Neural crest cell (in vitro differentiated cells): ENCODE measurements around the gene FBXW7. TPM values are rescaled to one million over a fixed set of nuclear protein-coding genes. Genes with fewer than 3 reads are reported as not detected.
A peak's percentile ranks its signal among the peaks of the same experiment; 100 is the strongest.

Experiments
- DNase-seq: peaks from one replicate; pipeline ENCODE4 v3.0.0; 2021; ENCODE audit warnings: low read depth, mixed read lengths, low spot score
- H3K27ac Mint-ChIP-seq: one replicate; pipeline ENCODE4 v1.8.0; 2021; ENCODE audit warnings: mild to moderate bottlenecking, mixed read lengths; ENCODE audit not compliant: unreplicated experiment
- H3K27me3 Mint-ChIP-seq: 2 replicates; pipeline ENCODE4 v1.8.0; 2021; ENCODE audit warnings: low read depth, mild to moderate bottlenecking, mixed read lengths
- H3K36me3 Mint-ChIP-seq: 2 replicates; pipeline ENCODE4 v1.8.0; 2021; ENCODE audit warnings: low read depth, mild to moderate bottlenecking, mixed read lengths
- H3K4me1 Mint-ChIP-seq: 2 replicates; pipeline ENCODE4 v1.8.0; 2021; ENCODE audit warnings: mixed read lengths
- H3K4me3 Mint-ChIP-seq: one replicate; pipeline ENCODE4 v1.8.0; 2021; ENCODE audit warnings: mild to moderate bottlenecking, mixed read lengths
- H3K9me3 Mint-ChIP-seq: 2 replicates; pipeline ENCODE4 v1.8.0; 2021; ENCODE audit warnings: mixed read lengths
- CTCF ChIP-seq: fragments of 200-600 bp; sonication (generic); conservative IDR thresholded peaks from 2 replicates; pipeline ENCODE4 v1.5.0; 2021; ENCODE audit warnings: antibody characterized with exemption, mild to moderate bottlenecking
- total RNA-seq: library from RNA; stranded (reverse); gene quantifications from 2 replicates; pipeline ENCODE4 v1.2.1, GENCODE V29; 2021

The FBXW7 gene
- total RNA-seq, 1 donor from 2014 or later = 33.4 TPM

- H3K27ac Mint-ChIP-seq = no peak overlapping the region
- TF ChIP-seq CTCF = peak; percentile 78
- no peaks in the 10 kb centered on the region for H3K9me3 Mint-ChIP-seq
- H3K36me3 Mint-ChIP-seq = no peaks in the 10 kb centered on the region
- H3K27me3 Mint-ChIP-seq = no peaks in the 10 kb centered on the region
- DNase-seq = no peak
- peaks cover 13% of the 10 kb centered on the region for H3K4me1 Mint-ChIP-seq
- no peak overlapping the region for H3K4me3 Mint-ChIP-seq
Measured at GRCh38 chr4:152454398-152455011, 81.4 kb downstream of the FBXW7 start.

- Mint-ChIP-seq H3K27ac (no peak overlapping the region), H3K27me3 (no peaks in the 10 kb centered on the region), H3K9me3 (no peaks in the 10 kb centered on the region), H3K4me1 (peaks cover 7% of the 10 kb centered on the region), H3K36me3 (no peaks in the 10 kb centered on the region), H3K4me3 (no peak overlapping the region)
- no peak for TF ChIP-seq CTCF
- DNase-seq = no peak
Measured at GRCh38 chr4:152451496-152451895, 84.4 kb downstream of the FBXW7 start.

GRCh38 chr4:152448854-152449253 lies 87.0 kb downstream of the FBXW7 start:
- H3K36me3 Mint-ChIP-seq = peaks cover 3% of the 10 kb centered on the region
- H3K4me3 Mint-ChIP-seq = no peak overlapping the region
- peaks cover 3% of the 10 kb centered on the region for H3K4me1 Mint-ChIP-seq
- H3K27me3 Mint-ChIP-seq = no peaks in the 10 kb centered on the region
- no peak for TF ChIP-seq CTCF
- no peak overlapping the region for H3K27ac Mint-ChIP-seq
- DNase-seq = no peak
- H3K9me3 Mint-ChIP-seq = no peaks in the 10 kb centered on the region

GRCh38 chr4:152448038-152448707 lies 87.7 kb downstream of the FBXW7 start:
- no peak overlapping the region for H3K4me3 Mint-ChIP-seq
- H3K36me3 Mint-ChIP-seq = peaks cover 3% of the 10 kb centered on the region
- peaks cover 3% of the 10 kb centered on the region for H3K4me1 Mint-ChIP-seq

GRCh38 chr4:152443859-152444258 lies 92.0 kb downstream of the FBXW7 start:
- H3K36me3 Mint-ChIP-seq = peaks cover 3% of the 10 kb centered on the region
- DNase-seq = no peak
- H3K9me3 Mint-ChIP-seq = no peaks in the 10 kb centered on the region
- H3K4me1 Mint-ChIP-seq = peaks cover 2% of the 10 kb centered on the region
- no peaks in the 10 kb centered on the region for H3K27me3 Mint-ChIP-seq
- no peak for TF ChIP-seq CTCF
- no peak overlapping the region for H3K27ac Mint-ChIP-seq
- H3K4me3 Mint-ChIP-seq = no peak overlapping the region

More at GRCh38 chr4:152448038-152448707, 87.7 kb downstream of the FBXW7 start:
- no peak for DNase-seq
- Mint-ChIP-seq H3K9me3 (no peaks in the 10 kb centered on the region), H3K27me3 (no peaks in the 10 kb centered on the region), H3K27ac (no peak overlapping the region)
- no peak for TF ChIP-seq CTCF
